ENCODE data around the gene ICE2.

The ICE2 gene

GRCh38 chr15:60371175-60372051 is 107.5 kb downstream of the ICE2 start:
- no peak for DNase-seq (ENCODE audit: low spot score)

DNA sequence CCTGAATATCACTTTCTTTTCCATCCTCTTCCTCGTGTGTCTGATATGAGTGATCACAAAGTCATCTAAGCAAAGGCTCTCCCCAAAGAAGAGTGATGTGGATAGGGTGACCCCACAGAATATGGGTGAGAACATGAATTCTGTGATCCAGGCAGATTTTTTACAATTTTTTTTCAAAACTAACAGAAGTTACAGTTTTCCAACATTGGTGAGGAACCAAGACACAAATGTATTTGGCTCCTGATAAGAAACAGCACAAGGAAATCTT is 108.1 kb downstream of the ICE2 start:
- DNase-seq (ENCODE audit: low spot score), result no peak

GRCh38 chr15:60370105-60370868 is 108.7 kb downstream of the ICE2 start:
- no peak for DNase-seq (ENCODE audit: low spot score)

GRCh38 chr15:60369696-60370095 is 109.2 kb downstream of the ICE2 start:
- no peak for DNase-seq (ENCODE audit: low spot score)
